ENCODE measurements around the gene PCBP3. TPM values are rescaled to one million over a fixed set of nuclear protein-coding genes. Genes with fewer than 3 reads are reported as not detected.

PCBP3 gene
- total RNA-seq, 1 donor from 2014 or later: 7.6 TPM

DNA sequence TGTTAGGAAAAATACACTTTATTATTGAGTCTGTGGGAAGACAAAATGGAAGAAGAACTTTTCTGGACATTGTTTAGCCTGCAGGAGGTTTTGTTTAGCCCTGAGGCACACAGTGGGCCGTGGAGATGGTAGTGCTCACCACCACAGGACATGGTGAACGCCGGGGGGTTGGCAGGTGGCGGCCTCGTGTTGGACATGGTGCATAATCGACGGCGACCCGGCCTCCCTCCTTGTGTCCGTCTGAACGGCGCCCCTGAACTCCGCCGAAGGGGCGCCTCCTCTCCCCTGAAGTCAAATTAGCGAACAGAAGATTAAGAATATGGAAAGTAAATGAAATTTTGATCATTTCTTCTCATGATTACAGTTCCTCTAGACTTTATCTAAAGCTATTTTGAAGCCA lies 126.4 kb downstream of the PCBP3 start:
- H3K27ac Mint-ChIP-seq (ENCODE audit: unreplicated experiment): no peak overlapping the region
- H3K4me3 Mint-ChIP-seq (ENCODE audit: unreplicated experiment): no peak overlapping the region
- H3K4me1 Mint-ChIP-seq (ENCODE audit: unreplicated experiment): peaks cover 12% of the 10 kb centered on the region
- TF ChIP-seq, protein P1, sequence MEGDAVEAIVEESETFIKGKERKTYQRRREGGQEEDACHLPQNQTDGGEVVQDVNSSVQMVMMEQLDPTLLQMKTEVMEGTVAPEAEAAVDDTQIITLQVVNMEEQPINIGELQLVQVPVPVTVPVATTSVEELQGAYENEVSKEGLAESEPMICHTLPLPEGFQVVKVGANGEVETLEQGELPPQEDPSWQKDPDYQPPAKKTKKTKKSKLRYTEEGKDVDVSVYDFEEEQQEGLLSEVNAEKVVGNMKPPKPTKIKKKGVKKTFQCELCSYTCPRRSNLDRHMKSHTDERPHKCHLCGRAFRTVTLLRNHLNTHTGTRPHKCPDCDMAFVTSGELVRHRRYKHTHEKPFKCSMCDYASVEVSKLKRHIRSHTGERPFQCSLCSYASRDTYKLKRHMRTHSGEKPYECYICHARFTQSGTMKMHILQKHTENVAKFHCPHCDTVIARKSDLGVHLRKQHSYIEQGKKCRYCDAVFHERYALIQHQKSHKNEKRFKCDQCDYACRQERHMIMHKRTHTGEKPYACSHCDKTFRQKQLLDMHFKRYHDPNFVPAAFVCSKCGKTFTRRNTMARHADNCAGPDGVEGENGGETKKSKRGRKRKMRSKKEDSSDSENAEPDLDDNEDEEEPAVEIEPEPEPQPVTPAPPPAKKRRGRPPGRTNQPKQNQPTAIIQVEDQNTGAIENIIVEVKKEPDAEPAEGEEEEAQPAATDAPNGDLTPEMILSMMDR (IDR thresholded peaks at IDR 0.05): no peak
- no peak for DNase-seq (ENCODE audit: extremely low spot score, unreplicated experiment)
- H3K36me3 Mint-ChIP-seq (ENCODE audit: unreplicated experiment): peaks cover 2% of the 10 kb centered on the region
- peaks cover 11% of the 10 kb centered on the region for H3K9me3 Mint-ChIP-seq (ENCODE audit: unreplicated experiment)
- H3K27me3 Mint-ChIP-seq (ENCODE audit: unreplicated experiment): peaks cover 6% of the 10 kb centered on the region

DNA sequence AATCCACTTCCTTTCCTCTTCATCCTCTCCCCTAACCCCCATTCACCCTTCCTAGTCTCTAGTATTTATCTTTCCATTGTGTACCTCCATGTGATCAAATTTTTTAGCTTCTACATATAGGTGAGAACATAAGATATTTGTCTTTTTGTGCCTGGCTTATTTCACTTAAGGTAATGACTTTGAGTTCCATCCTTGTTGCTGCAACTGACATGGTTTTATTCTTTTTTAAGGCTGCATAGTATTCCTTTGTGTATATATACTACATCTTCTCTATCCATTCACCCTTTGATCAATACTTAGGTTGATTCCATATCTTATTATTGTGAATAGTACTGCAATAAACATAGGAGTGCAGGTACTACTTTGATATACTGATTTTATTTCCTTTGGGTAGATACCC lies 128.7 kb downstream of the PCBP3 start:
- H3K27me3 Mint-ChIP-seq (ENCODE audit: unreplicated experiment): peaks cover 25% of the 10 kb centered on the region
- H3K27ac Mint-ChIP-seq (ENCODE audit: unreplicated experiment): no peak overlapping the region
- no peak overlapping the region for H3K4me3 Mint-ChIP-seq (ENCODE audit: unreplicated experiment)
- TF ChIP-seq, protein P1 (IDR thresholded peaks at IDR 0.05): no peak
- peaks cover 12% of the 10 kb centered on the region for H3K4me1 Mint-ChIP-seq (ENCODE audit: unreplicated experiment)
- no peak for DNase-seq (ENCODE audit: extremely low spot score, unreplicated experiment)
- peaks cover 6% of the 10 kb centered on the region for H3K36me3 Mint-ChIP-seq (ENCODE audit: unreplicated experiment)
- H3K9me3 Mint-ChIP-seq (ENCODE audit: unreplicated experiment): peaks cover 24% of the 10 kb centered on the region

DNA sequence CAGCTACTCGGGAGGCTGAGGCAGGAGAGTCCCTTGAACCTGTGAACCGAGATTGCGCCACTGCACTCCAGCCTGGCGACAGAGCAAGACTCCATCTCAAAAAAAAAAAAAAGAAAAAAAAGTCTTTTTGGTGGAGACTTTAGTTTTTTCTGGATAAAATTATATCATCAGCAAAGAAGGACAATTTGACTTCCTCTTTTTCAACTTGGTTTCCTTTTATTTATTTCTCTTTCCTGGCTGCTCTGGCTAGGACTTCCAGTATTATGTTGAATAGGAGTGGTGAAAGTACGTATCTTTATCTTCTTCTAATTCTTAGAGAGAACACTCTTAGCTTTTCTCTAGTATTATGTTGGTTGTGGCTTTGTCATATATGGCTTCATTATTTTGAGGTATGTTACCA lies 130.8 kb downstream of the PCBP3 start:
- peaks cover 34% of the 10 kb centered on the region for H3K9me3 Mint-ChIP-seq (ENCODE audit: unreplicated experiment)
- H3K27ac Mint-ChIP-seq (ENCODE audit: unreplicated experiment): no peak overlapping the region
- no peaks in the 10 kb centered on the region for H3K4me1 Mint-ChIP-seq (ENCODE audit: unreplicated experiment)
- H3K36me3 Mint-ChIP-seq (ENCODE audit: unreplicated experiment): peaks cover 10% of the 10 kb centered on the region
- peaks cover 37% of the 10 kb centered on the region for H3K27me3 Mint-ChIP-seq (ENCODE audit: unreplicated experiment)
- no peak overlapping the region for H3K4me3 Mint-ChIP-seq (ENCODE audit: unreplicated experiment)
- TF ChIP-seq, protein P1 (IDR thresholded peaks at IDR 0.05): no peak
- DNase-seq (ENCODE audit: extremely low spot score, unreplicated experiment): no peak

DNA sequence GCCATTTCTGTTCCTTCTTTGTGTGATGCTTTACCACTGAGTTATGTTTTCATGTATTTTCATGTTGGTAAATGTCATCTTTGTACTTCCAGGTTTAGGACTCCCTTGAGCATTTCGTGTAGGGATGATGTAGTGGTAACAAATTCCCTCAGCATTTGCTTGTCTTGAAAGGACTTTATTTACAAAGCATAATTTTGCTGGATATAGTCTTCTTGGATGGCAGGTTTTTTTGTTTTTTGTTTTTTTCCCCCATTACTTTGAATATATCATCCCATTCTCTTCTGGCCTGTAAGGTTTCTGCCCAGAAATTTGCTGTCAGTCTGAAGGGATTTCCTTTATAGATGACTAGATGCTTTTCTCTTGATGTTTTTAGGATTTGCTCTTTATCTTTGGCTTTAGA lies 133.4 kb downstream of the PCBP3 start:
- H3K4me1 Mint-ChIP-seq (ENCODE audit: unreplicated experiment): no peaks in the 10 kb centered on the region
- H3K27ac Mint-ChIP-seq (ENCODE audit: unreplicated experiment): no peak overlapping the region
- H3K4me3 Mint-ChIP-seq (ENCODE audit: unreplicated experiment): no peak overlapping the region
- DNase-seq (ENCODE audit: extremely low spot score, unreplicated experiment): no peak
- H3K36me3 Mint-ChIP-seq (ENCODE audit: unreplicated experiment): peaks cover 10% of the 10 kb centered on the region
- TF ChIP-seq, protein P1 (IDR thresholded peaks at IDR 0.05): no peak
- peaks cover 40% of the 10 kb centered on the region for H3K27me3 Mint-ChIP-seq (ENCODE audit: unreplicated experiment)
- H3K9me3 Mint-ChIP-seq (ENCODE audit: unreplicated experiment): peaks cover 39% of the 10 kb centered on the region

DNA sequence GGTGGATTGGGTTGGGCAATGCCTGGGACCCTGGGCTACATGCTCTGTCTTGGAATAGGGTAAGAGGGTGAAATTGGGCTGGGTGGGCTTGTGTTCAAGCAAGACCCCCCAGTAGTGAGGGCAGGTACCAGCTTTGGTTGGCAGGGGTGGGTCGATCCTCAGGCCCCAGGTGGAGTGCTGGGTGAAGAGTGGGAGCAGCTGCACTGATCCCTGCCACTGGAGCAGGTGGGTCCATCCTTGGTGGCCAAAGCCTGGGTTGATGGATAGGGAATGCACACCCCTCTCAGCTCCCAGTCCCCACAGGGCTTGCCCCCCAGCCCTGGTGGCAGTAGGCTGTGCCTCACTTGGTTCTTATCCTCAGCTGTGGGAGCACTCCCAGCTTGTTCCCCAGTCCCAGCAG lies 135.2 kb downstream of the PCBP3 start:
- no peaks in the 10 kb centered on the region for H3K4me1 Mint-ChIP-seq (ENCODE audit: unreplicated experiment)
- TF ChIP-seq, protein P1 (IDR thresholded peaks at IDR 0.05): no peak
- DNase-seq (ENCODE audit: extremely low spot score, unreplicated experiment): no peak
- no peak overlapping the region for H3K27ac Mint-ChIP-seq (ENCODE audit: unreplicated experiment)
- H3K27me3 Mint-ChIP-seq (ENCODE audit: unreplicated experiment): peaks cover 43% of the 10 kb centered on the region
- peaks cover 10% of the 10 kb centered on the region for H3K36me3 Mint-ChIP-seq (ENCODE audit: unreplicated experiment)
- H3K9me3 Mint-ChIP-seq (ENCODE audit: unreplicated experiment): peaks cover 28% of the 10 kb centered on the region
- no peak overlapping the region for H3K4me3 Mint-ChIP-seq (ENCODE audit: unreplicated experiment)
